GM21381 (cell line): ENCODE measurements around the gene CDH16.
"Not testable (repeated sequence)": the region's sequence is repeated elsewhere in the genome, so short reads cannot be mapped to it uniquely, and the experiment has no call there.

Source experiments
- ATAC-seq: cut with Tn5 transposase; IDR thresholded peaks from one replicate; pipeline ENCODE4 v1.9.1; 2021; ENCODE audit warnings: mild to moderate bottlenecking, moderate library complexity; ENCODE audit not compliant: unreplicated experiment

CDH16 gene

GRCh38 chr16:66918803-66919568, at the start of gene CDH16:
Gene CDH16 (minus strand): TSS chr16:66918885. CDS start chr16:66918065, 820 bp downstream.
- no peak for ATAC-seq

- ATAC-seq, result no peak
Observed at GRCh38 chr16:66964049-66964448, 45.4 kb upstream of the CDH16 start.

- no peak for ATAC-seq
Observed at GRCh38 chr16:66961914-66962313, 43.2 kb upstream of the CDH16 start.

- peak; percentile 74 for ATAC-seq
Observed at GRCh38 chr16:66961065-66961744, 42.5 kb upstream of the CDH16 start, which contains the start of gene CES3. Gene CES3 (plus strand): TSS chr16:66961266. CDS start chr16:66961308, 42 bp downstream.

- ATAC-seq, result no peak
Observed at GRCh38 chr16:66960270-66960669, 41.6 kb upstream of the CDH16 start.

- ATAC-seq, result no peak
Observed at GRCh38 chr16:66959704-66960161, 41.0 kb upstream of the CDH16 start.

GRCh38 chr16:66958857-66959703, 40.4 kb upstream of the CDH16 start:
- no peak for ATAC-seq

GRCh38 chr16:66956154-66956457, 37.4 kb upstream of the CDH16 start:
- ATAC-seq, result not testable (repeated sequence)

GRCh38 chr16:66955363-66956153, 36.9 kb upstream of the CDH16 start:
- not testable (repeated sequence) for ATAC-seq

- ATAC-seq, result no peak
Observed at GRCh38 chr16:66954097-66954659, 35.5 kb upstream of the CDH16 start.

- no peak for ATAC-seq
Observed at GRCh38 chr16:66953462-66954096, 34.9 kb upstream of the CDH16 start.

- ATAC-seq, result no peak
Observed at GRCh38 chr16:66952430-66953110, 33.9 kb upstream of the CDH16 start.

GRCh38 chr16:66950971-66951790, 32.5 kb upstream of the CDH16 start:
- no peak for ATAC-seq

GRCh38 chr16:66950437-66950836, 31.8 kb upstream of the CDH16 start:
- ATAC-seq, result no peak

GRCh38 chr16:66949472-66949871, 30.8 kb upstream of the CDH16 start:
- ATAC-seq, result no peak

- ATAC-seq, result no peak
Observed at GRCh38 chr16:66948837-66949225, 30.1 kb upstream of the CDH16 start.

- ATAC-seq, result no peak
Observed at GRCh38 chr16:66948134-66948836, 29.6 kb upstream of the CDH16 start.
